AG09319 (cell line): ENCODE results near the gene CACNA1C.

ENCODE experiments used
- DNase-seq: peaks from one replicate; pipeline ENCODE4 v3.0.0-alpha.2; 2010; ENCODE audit warnings: low read depth; ENCODE audit errors: extremely low read depth
- TF ChIP-seq, protein P1 (sequence below): IDR thresholded peaks from 2 replicates; pipeline ENCODE4 v1.5.1; 2011; ENCODE audit warnings: low read depth, mild to moderate bottlenecking, inconsistent platforms, low read length, moderate library complexity

CACNA1C gene

DNA sequence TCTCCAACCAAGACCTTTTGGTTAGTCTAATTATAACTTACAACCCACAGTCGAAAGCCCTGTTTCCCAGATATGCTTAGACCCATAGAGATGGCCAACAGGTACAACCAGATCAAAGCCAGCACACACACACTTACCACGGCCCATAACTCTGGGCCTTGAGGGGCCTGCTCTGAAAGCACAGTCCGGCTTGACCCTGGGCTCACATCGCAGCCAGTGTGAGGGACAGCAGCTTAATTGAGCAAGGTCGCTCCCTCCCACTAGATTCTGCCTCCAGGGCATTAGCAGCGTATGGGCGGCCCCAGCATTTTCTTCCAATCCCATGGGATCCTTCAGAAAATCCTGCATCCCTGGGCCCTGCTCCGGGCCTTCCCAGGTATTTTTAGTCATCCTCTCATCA is 584.6 kb downstream of the CACNA1C start:
- no peak for DNase-seq
- TF ChIP-seq, protein P1, sequence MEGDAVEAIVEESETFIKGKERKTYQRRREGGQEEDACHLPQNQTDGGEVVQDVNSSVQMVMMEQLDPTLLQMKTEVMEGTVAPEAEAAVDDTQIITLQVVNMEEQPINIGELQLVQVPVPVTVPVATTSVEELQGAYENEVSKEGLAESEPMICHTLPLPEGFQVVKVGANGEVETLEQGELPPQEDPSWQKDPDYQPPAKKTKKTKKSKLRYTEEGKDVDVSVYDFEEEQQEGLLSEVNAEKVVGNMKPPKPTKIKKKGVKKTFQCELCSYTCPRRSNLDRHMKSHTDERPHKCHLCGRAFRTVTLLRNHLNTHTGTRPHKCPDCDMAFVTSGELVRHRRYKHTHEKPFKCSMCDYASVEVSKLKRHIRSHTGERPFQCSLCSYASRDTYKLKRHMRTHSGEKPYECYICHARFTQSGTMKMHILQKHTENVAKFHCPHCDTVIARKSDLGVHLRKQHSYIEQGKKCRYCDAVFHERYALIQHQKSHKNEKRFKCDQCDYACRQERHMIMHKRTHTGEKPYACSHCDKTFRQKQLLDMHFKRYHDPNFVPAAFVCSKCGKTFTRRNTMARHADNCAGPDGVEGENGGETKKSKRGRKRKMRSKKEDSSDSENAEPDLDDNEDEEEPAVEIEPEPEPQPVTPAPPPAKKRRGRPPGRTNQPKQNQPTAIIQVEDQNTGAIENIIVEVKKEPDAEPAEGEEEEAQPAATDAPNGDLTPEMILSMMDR = no peak

DNA sequence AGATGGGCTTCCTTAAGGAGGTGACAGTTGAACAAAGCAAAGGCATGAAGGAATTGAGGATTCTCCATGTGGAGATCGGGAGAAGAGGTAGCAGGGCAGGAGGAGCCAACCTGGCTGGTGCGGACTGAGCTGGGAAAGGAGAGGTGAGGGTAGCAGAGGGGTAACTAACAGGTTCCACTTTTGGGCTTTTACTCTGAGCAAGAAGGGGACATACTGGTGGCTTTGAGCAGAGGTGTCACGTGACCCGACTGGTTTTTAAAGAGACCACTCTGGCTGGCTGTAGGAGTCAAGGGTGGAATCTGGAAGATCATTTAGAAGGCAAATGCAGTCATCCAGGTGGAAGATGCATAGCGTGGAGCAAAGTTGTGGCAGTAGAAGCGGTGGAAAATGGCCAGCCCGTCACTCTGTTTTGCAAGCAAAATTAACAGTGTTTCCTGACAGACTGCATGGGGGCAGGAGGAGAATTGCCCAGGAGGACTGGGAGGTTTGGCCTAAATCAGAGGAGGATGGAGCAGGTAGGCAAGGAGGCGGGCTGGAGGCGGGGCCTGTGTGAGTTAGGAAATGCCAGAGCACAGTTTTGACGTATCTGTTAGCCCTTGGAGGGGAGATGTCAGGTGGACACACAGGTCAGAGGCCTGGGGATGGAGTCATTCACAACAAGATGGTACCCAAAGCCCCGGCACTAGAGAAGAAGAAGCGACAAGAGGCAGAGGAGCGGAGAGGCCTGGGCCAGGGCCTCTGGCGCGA is 585.7 kb downstream of the CACNA1C start:
- no peak for DNase-seq
- TF ChIP-seq, protein P1 = no peak

DNA sequence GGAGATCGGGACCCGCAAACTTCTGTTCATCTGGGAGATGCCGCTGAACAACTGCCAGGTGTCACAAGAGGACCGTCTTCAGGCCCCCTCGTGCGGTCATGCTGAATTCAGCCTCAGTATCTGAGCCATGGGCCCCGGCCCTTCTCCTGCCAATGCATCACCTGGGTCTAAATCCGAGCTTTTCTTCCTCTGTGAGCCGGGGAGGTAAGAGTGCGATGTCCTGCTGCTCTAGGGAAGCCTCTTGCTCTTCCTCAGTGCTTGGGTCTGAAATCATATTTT is 586.2 kb downstream of the CACNA1C start:
- TF ChIP-seq, protein P1 = no peak
- no peak for DNase-seq

DNA sequence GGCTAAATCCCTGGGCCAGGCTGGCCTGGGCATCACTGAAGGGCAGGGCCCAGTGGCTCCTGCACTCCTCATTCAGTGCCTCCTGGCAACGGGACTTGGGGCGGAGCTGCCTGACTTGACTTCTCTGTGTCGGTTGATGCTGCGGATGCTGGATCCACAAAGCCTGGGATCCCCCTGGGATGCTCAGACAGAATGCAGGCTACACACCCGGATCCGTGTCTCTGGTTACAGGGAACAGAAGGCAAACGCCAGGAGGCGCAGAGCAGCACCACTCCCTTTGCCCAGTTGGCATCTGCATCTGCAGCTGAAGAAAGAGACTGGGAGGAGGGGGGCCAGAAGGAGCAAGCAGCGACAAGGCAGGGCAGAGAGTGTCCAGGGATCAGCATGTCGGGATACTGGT is 587.5 kb downstream of the CACNA1C start:
- TF ChIP-seq, protein P1 = peak; percentile 49
- peak; percentile 38 for DNase-seq

DNA sequence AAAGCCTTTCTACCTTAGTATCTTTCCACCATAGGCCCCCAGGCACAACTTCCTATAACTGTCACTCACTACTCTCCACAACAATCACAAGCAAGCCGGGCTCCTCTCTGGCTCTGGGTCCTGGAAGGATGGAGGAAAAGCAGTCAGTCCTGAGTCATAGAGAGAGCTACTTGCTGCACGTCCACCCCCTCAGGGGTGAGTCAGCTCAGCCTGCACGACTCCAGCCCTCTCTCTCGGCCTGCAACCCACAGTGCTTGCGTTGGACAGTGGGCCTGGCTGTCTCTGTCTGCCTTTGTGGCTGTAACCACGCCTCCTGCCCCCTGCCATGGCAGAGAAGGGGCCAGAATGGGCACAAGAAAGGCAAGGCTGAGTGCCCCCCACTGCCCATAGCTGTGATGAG is 587.9 kb downstream of the CACNA1C start:
- peak; percentile 84 for DNase-seq

DNA sequence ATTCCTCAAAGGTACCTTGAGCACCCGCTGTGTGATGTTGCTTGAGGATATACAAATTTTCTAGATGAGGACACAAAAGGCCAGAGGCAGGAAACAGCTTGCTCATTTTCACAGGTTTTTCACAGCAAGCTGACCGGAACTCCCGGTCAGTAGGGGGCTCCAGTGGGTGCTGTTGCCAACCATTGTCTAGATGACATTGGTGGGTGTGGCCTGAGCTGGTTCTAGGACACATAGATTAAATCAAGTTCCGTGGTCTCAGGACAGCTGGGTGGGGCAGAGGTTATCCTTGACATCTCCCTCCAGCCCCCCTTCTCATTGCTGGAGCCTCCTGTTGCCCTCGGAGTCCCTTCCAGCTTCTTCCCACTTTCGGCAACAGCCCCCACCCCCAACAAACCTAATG is 588.4 kb downstream of the CACNA1C start:
- no peak for DNase-seq
- TF ChIP-seq, protein P1 = peak; percentile 28

More for the DNA sequence above, 587.9 kb downstream of the CACNA1C start:
- TF ChIP-seq, protein P1 = no peak

DNA sequence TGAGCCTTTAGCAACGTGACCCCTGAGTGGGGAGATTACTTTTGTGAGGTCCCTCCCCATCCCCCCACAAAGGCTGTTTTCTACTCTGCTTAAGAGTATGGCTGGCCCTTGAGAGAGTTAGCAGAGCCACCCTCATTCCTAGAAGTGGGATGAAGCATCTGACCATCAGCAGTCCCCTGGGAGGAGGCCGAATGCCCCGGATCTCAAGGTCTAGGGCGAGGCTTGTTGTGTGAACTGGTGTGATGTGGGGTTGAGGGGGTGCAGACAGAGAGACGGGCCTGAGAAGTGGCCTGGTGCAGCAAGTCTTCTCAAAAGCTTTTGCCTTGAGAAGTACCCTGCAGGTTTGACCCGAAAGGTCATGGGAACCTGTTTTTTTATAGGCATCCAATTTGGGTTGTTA is 589.0 kb downstream of the CACNA1C start:
- no peak for DNase-seq
- TF ChIP-seq, protein P1 = no peak
